ENCODE results near the gene DGCR8.

DNA sequence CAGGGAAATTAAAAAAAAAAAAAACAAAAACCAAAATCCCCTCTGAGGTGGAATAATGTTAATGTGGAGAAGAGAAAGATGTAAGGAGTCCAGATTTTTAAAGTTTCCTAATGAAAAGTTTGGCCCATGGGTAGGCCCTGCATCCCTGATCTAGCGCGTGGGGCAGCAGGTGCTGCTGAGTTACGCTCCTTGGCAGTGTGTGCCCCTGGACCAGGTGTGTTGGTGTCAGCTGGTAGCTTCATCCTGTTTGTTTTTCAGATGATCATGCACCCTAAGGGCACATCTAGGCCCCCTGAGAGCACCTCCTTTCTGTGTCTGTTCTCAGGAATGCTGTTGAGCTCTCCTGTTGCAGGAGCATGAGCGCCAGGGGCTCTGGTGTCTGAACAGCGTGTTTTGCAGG lies 6.7 kb downstream of the DGCR8 start:
- TF ChIP-seq, protein P1, sequence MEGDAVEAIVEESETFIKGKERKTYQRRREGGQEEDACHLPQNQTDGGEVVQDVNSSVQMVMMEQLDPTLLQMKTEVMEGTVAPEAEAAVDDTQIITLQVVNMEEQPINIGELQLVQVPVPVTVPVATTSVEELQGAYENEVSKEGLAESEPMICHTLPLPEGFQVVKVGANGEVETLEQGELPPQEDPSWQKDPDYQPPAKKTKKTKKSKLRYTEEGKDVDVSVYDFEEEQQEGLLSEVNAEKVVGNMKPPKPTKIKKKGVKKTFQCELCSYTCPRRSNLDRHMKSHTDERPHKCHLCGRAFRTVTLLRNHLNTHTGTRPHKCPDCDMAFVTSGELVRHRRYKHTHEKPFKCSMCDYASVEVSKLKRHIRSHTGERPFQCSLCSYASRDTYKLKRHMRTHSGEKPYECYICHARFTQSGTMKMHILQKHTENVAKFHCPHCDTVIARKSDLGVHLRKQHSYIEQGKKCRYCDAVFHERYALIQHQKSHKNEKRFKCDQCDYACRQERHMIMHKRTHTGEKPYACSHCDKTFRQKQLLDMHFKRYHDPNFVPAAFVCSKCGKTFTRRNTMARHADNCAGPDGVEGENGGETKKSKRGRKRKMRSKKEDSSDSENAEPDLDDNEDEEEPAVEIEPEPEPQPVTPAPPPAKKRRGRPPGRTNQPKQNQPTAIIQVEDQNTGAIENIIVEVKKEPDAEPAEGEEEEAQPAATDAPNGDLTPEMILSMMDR (IDR thresholded peaks at IDR 0.05; ENCODE audit: insufficient read depth, low read depth, low read length): no peak
- no peak for TF ChIP-seq EZH2 (IDR thresholded peaks at IDR 0.05; ENCODE audit: insufficient read depth, low read length)

All from astrocyte (in vitro differentiated cells and primary cell).